ENCODE measurements around the gene RHOV.

GRCh38 chr15:40831861-40832260 is 42.2 kb downstream of the RHOV start:
- TF ChIP-seq ZFX (IDR thresholded peaks at IDR 0.05), result no peak
- TF ChIP-seq CTCF (conservative IDR thresholded peaks at IDR 0.05), result no peak

Measured in C4-2B (cell line).